Measurements from ENCODE around the gene SPOPL.
A peak's percentile ranks its signal among the peaks of the same experiment; 100 is the strongest.

The SPOPL gene

DNA sequence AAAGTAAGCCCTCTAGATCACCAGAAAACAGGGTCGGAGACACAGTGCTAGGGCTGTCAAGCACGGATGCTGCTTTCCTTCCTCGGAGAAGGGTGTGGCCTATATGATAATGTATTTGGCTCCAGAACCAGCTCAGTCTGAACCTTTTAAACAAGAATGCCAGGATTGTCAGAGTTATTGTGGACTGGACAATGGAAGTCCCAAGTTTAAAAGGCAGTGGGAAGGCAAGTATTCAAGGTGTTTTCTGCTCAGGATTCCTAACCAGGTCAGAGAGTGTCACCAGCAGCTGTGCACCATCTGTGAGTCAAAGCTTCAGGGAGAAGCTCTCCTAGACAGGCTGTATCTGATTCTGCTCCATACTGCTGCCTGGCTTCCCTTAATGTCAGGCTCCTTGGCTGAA, 94.8 kb downstream of the SPOPL start:
- H3K4me1 Mint-ChIP-seq: no peaks in the 10 kb centered on the region
- H3K9me3 Mint-ChIP-seq: no peaks in the 10 kb centered on the region
- DNase-seq (ENCODE audit: low spot score in 2 of 2) (no peak), ATAC-seq (no peak)
- H3K4me3 Mint-ChIP-seq: no peak overlapping the region
- H3K27ac Mint-ChIP-seq: no peak overlapping the region
- no peaks in the 10 kb centered on the region for H3K36me3 Mint-ChIP-seq

DNA sequence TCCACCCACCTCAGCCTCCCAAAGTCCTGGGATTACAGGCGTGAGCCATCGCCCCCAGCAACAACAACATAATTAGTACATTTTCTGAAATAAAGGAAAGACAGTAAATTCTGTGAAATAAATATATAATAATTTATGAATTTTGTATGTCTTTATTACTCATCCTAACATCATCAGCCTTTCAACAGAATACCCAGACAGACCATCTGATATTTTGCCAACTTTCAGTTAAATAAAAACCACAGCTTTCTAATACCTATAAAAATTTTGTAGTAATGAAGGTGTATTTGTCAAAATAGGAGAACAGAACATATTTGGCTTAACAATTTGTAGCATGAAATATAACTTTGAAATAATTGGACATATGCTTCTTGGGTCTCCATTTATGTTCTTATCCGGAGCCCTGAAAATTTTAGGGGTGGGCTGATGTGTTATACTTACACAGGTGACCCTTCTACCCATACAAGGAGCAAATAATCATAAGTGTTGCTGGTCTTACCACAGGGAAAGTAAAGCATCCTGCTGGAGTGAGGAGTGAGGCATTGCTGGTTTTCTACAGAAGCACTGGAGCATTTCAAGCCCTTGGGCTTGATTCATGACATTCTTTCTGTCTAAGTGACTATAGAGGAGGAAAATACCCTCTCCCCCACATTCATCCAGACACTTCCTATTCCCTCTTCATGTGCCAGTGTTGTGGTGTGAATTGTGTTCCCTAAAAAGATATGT, 99.3 kb downstream of the SPOPL start:
- no peak for ATAC-seq
- Mint-ChIP-seq H3K4me3 (no peak overlapping the region), H3K27ac (no peak overlapping the region), H3K36me3 (no peaks in the 10 kb centered on the region), H3K9me3 (no peaks in the 10 kb centered on the region), H3K4me1 (no peaks in the 10 kb centered on the region)
- DNase-seq (ENCODE audit: low spot score in 2 of 2): no peak

DNA sequence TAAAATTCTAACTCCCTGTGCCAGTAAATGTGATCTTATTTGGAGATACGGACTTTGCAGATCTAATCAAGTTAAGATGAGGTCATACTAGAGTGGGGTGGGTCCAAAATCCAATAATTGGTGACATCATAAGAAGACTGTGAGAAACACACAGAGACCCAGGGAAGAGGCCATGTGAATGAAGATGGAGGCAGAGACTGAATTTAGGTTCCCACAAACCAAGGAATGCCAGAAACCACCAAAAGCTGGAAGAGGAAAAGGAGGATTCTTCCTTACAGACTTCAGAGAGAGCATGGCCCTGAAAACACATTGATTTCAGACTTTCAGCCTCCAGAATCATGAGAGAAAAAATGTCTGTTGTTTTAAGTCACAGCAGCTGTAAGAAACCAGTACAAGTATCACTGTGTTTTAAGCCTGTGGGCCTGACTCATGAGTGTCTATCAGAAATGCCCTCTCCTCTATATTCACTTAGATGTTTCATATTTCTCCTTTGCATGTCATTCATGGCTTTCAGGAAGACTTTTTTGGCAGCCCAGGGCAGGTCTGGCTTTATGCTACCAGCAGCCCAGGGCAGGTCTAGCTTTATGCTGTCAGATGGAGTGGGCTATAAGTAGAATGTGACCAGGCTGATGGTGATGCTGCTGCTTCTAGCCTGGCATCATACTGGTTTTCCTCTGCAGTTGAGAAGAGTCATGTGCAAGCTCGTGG, 100.0 kb downstream of the SPOPL start:
- no peaks in the 10 kb centered on the region for H3K4me1 Mint-ChIP-seq
- no peak overlapping the region for H3K27ac Mint-ChIP-seq
- no peak overlapping the region for H3K4me3 Mint-ChIP-seq
- DNase-seq (ENCODE audit: low spot score in 2 of 2): no peak
- H3K36me3 Mint-ChIP-seq: no peaks in the 10 kb centered on the region
- ATAC-seq: no peak
- no peaks in the 10 kb centered on the region for H3K9me3 Mint-ChIP-seq

DNA sequence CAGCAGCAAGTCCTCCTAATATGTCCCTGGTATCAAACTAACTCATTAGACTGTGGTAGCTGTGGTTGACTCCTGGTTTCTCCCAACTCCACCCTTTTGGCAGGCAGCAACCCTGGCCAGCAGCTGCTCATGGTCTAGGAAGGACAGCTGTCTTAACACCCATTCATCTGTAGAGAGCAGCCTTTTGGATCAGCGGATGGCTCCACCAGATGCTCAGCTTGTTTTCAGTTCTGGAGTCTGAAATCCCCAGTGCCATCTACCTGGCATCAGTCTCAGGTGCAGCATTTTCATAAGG, 100.5 kb downstream of the SPOPL start:
- H3K36me3 Mint-ChIP-seq: no peaks in the 10 kb centered on the region
- H3K4me1 Mint-ChIP-seq: no peaks in the 10 kb centered on the region
- DNase-seq (ENCODE audit: low spot score in 2 of 2) (no peak), ATAC-seq (no peak)
- no peak overlapping the region for H3K27ac Mint-ChIP-seq
- H3K9me3 Mint-ChIP-seq: no peaks in the 10 kb centered on the region
- H3K4me3 Mint-ChIP-seq: no peak overlapping the region

DNA sequence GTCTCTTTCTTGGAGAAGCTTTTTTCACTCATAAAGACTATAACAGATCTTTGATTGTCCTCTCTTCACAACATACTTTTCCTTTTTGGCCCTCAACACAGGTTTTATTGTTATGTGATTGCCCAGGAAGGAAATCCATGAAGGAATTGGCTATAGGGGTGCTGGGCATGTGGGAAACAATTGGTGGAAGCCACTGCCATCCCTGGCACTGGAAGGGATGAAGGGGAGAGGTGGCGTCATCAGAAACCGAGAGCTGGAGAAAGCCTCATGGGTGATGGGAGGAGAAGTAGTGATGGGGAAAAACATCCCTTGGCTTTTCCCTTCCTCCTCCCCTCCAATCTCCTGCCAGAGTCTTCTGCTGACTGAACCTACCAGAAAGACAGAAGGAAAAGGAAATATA, 106.2 kb downstream of the SPOPL start:
- Mint-ChIP-seq H3K36me3 (no peaks in the 10 kb centered on the region), H3K4me3 (no peak overlapping the region), H3K9me3 (no peaks in the 10 kb centered on the region), H3K27ac (no peak overlapping the region), H3K4me1 (no peaks in the 10 kb centered on the region)
- ATAC-seq (no peak), DNase-seq (ENCODE audit: low spot score in 2 of 2) (no peak)

DNA sequence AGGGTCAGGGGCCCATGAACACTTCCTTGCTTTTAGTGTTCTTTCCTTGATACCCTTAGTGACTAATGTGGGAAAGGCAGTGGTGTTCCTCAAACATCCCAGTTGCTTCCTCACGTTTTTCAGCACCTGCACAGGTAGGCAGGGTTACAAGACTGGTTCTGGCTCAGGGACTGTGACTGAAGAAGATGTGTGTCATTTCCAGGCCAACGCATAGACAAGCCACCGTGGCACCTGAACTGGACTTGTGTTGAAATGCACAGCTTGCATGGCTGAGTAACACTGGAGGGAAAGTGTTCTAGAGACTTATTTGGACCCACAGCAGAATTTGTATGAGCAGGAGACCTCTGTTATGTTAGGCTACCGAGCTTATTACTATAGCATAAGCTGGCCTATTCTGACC, 107.9 kb downstream of the SPOPL start:
- ATAC-seq (no peak), DNase-seq (ENCODE audit: low spot score in 2 of 2) (no peak)
- Mint-ChIP-seq H3K36me3 (no peaks in the 10 kb centered on the region), H3K9me3 (no peaks in the 10 kb centered on the region), H3K4me3 (no peak overlapping the region), H3K27ac (no peak overlapping the region), H3K4me1 (no peaks in the 10 kb centered on the region)

DNA sequence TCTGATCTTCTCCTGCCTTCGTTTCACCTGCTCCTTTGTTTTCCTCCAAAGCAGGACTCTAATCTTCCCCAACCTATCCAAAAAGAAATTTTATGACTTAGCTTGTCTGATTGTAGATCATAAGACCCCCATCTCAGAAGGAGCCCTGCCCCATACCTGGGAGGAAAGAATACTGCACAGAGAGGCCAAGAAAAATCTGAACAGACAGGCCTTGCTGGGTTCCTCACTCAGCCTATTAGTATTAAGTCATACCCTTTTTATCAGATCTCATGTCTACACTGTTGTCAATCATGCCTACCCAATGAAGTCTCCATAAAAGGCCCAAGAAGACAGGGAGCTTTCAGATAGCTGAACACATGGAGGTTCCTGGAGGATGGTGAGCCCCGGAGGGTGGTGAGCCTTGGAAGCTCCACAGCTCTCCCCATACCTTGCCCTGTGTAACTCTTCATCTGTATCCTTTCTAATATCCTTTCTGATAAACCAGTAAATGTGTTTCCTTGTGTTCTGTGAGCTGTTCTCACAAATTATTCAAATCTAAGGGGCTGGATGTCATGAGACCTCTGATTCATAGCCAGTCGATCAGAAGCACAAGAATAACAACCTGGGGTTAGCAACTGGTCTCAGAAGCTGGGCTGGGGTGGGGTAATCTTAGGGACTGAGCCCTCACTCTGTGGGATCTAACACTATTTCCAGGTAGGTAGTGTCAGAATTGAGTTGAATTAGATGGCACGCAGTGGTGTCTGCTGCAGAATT, 108.8 kb downstream of the SPOPL start:
- Mint-ChIP-seq H3K4me3 (no peak overlapping the region), H3K4me1 (no peaks in the 10 kb centered on the region)

DNA sequence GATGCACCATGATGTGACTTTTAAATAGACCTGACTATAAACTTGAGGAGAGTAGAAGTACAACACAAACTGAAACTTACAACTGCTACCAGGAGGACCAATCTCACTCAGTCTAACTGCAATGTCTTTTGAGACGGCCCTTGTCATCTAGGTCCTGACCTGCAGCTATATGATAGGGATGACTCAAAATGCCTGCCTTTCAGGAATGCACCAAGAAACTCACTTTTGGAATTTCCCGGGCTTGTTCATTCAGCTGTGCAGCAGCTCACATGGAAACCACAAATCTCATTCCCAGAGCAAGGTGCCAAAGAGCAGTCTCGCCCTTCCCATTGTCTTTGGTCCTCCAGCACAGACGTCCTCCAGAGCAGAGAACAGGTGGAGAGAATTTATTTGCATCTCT, 113.7 kb downstream of the SPOPL start:
- ATAC-seq (no peak), DNase-seq (ENCODE audit: low spot score in 2 of 2) (no peak)
- H3K4me3 Mint-ChIP-seq: no peak overlapping the region
- H3K36me3 Mint-ChIP-seq: no peaks in the 10 kb centered on the region
- H3K9me3 Mint-ChIP-seq: no peaks in the 10 kb centered on the region
- no peaks in the 10 kb centered on the region for H3K4me1 Mint-ChIP-seq
- no peak overlapping the region for H3K27ac Mint-ChIP-seq

More for the DNA sequence above, 108.8 kb downstream of the SPOPL start:
- Mint-ChIP-seq H3K36me3 (no peaks in the 10 kb centered on the region), H3K27ac (no peak overlapping the region), H3K9me3 (no peaks in the 10 kb centered on the region)
- ATAC-seq (no peak), DNase-seq (ENCODE audit: low spot score in 2 of 2) (no peak)

DNA sequence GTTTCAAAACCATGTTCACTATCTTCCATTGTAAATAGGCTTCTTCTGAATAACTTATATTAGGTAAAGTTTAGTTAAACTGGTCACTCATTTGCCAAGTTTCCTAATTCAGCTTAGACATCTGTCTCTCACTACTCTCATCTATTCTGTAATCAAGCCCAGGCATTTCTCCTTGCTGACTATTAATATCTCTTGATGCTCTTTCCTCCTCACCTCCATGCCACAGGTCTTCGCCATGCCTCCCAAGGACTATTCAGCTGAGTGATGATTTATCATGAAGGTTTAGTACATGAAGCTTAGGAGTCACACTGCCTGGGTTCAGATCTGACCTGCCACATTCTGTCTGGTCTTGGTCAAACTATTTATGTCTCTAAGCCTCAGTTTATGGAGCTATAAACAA, 115.5 kb downstream of the SPOPL start:
- Mint-ChIP-seq H3K4me1 (no peaks in the 10 kb centered on the region), H3K4me3 (no peak overlapping the region), H3K36me3 (no peaks in the 10 kb centered on the region), H3K27ac (no peak overlapping the region), H3K9me3 (no peaks in the 10 kb centered on the region)
- DNase-seq (ENCODE audit: low spot score in 2 of 2) (no peak), ATAC-seq (no peak)

DNA sequence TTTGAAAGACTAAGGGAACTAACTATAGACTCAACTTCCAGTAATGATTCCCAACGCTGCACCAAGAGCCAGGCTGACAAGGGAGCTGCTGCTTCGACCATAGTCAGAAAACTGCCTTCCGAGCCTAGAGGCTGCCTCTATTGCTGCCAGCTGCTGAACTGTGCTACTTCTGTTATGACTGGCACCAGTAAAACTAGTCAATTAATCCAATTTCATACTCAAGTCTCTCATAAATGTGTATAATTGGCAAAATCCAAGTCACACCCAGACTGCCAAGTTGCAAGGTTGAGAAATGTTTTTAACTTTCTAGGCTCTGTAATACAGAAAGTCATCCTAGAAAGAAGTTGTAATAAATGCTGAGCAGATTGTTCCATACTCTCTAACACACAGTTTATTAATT, 117.4 kb downstream of the SPOPL start:
- no peaks in the 10 kb centered on the region for H3K4me1 Mint-ChIP-seq
- H3K9me3 Mint-ChIP-seq: no peaks in the 10 kb centered on the region
- H3K27ac Mint-ChIP-seq: no peak overlapping the region
- H3K4me3 Mint-ChIP-seq: no peak overlapping the region
- DNase-seq (ENCODE audit: low spot score in 2 of 2): no peak
- peak; percentile 31 for ATAC-seq
- no peaks in the 10 kb centered on the region for H3K36me3 Mint-ChIP-seq

DNA sequence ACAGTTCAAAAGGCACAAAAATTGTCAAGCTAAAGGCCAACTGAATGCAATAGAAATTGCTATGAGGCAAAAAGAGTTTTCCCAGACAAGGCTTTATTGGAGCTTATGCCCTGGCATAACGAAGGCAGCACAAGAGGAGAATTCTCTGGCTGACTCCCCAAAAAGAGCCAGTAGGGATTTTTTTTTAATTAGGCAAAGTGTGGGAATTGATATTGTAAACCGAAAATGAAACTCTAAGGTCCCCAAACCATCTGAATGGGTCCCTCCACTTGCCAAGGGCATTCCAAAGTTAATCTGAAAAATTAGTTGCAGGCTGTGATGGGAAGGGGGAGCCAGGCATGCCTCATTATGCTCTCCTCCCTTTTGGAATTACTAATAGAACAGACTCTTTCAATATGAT, 118.9 kb downstream of the SPOPL start:
- ATAC-seq (no peak), DNase-seq (ENCODE audit: low spot score in 2 of 2) (no peak)
- Mint-ChIP-seq H3K4me1 (no peaks in the 10 kb centered on the region), H3K27ac (no peak overlapping the region), H3K36me3 (no peaks in the 10 kb centered on the region), H3K9me3 (no peaks in the 10 kb centered on the region), H3K4me3 (no peak overlapping the region)

DNA sequence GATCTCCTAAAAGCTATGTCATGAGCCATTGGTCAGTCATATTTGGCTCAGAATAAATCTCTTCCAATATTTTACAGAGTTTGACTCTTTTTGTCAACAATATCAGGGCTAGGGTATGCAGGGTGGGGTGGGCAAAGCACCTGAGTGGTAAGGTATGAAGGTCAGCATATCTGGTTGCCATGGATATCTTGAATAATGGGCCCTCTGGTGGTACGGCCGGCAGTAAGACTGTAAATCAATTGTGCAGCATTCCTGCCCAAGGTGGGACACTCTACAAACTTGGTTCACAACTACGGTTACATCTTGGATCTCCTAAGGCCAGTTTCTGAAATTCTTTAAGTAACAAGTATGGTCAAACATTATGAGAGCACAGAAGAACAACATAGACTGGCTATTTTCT, 119.6 kb downstream of the SPOPL start:
- Mint-ChIP-seq H3K27ac (no peak overlapping the region), H3K36me3 (no peaks in the 10 kb centered on the region)

DNA sequence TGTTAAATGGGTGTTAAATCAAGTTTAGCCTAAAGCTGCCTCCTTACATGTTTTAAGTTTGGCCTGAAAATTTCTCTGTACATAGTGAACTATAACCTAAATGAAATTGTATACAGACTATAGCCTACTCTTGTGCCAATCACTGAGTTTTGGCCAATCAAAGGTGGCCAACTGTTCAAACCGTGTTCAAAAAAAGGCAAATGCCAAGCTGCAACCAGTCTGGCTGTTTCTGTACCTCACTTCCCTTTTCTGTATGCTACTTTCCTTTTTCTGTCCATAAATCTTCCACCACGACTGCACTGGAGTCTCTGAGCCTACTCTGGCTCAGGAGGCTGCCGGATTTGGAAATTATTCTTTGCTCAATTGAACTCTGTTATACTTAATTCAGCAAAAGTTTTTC, 121.0 kb downstream of the SPOPL start:
- H3K27ac Mint-ChIP-seq: no peak overlapping the region
- no peak for DNase-seq (ENCODE audit: low spot score in 2 of 2)
- no peaks in the 10 kb centered on the region for H3K4me1 Mint-ChIP-seq
- no peaks in the 10 kb centered on the region for H3K36me3 Mint-ChIP-seq
- ATAC-seq: no peak
- H3K9me3 Mint-ChIP-seq: no peaks in the 10 kb centered on the region
- no peak overlapping the region for H3K4me3 Mint-ChIP-seq

More for the DNA sequence above, 119.6 kb downstream of the SPOPL start:
- no peak overlapping the region for H3K4me3 Mint-ChIP-seq
- ATAC-seq (no peak), DNase-seq (ENCODE audit: low spot score in 2 of 2) (no peak)
- no peaks in the 10 kb centered on the region for H3K4me1 Mint-ChIP-seq
- no peaks in the 10 kb centered on the region for H3K9me3 Mint-ChIP-seq

Data from stimulated activated effector memory CD8-positive, alpha-beta T cell treated with anti-CD3 and anti-CD28 coated beads, Interleukin-12 subunit alpha, Interleukin-12 subunit beta, amount 100 ng/mL, for 72 hours (primary cell).